Choroid plexus epithelial cell (primary cell): ENCODE results near the gene XRN2.
A peak's percentile ranks its signal among the peaks of the same experiment; 100 is the strongest.

Source experiments
- DNase-seq: peaks from one replicate; pipeline ENCODE4 v3.0.0-alpha.2; 2010; ENCODE audit warnings: low read depth
- H3K4me3 ChIP-seq: 2 replicates; pipeline ENCODE4 v1.5.1; 2011; ENCODE audit warnings: low read depth, mild to moderate bottlenecking, control low read depth, low read length, moderate library complexity
- TF ChIP-seq, protein P1 (sequence below): conservative IDR thresholded peaks from 2 replicates; pipeline ENCODE4 v1.5.1; 2011; ENCODE audit warnings: low read depth, mild to moderate bottlenecking, control low read depth, inconsistent platforms, low read length, moderate library complexity

The XRN2 gene

DNA sequence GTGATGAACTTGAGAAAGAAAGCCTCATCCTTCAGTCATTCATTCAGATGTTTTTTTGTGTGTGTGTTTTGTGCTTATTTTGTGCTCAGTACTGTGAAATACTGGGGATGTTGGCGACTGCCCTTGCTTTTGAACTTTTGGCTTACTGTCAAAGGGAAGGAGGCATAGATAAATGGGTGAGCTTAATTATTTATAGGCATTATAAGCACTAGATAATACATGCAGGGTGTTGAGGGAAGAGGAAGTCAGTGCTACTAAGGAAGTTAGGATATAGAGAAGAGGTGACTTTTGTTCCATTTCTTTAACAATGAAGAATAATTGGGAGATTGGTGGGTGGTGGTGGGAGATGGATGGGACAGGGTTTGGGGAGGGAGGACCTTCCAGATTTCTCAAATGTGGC lies 23.6 kb downstream of the XRN2 start:
- DNase-seq: no peak
- no peak overlapping the region for H3K4me3 ChIP-seq
- TF ChIP-seq, protein P1, sequence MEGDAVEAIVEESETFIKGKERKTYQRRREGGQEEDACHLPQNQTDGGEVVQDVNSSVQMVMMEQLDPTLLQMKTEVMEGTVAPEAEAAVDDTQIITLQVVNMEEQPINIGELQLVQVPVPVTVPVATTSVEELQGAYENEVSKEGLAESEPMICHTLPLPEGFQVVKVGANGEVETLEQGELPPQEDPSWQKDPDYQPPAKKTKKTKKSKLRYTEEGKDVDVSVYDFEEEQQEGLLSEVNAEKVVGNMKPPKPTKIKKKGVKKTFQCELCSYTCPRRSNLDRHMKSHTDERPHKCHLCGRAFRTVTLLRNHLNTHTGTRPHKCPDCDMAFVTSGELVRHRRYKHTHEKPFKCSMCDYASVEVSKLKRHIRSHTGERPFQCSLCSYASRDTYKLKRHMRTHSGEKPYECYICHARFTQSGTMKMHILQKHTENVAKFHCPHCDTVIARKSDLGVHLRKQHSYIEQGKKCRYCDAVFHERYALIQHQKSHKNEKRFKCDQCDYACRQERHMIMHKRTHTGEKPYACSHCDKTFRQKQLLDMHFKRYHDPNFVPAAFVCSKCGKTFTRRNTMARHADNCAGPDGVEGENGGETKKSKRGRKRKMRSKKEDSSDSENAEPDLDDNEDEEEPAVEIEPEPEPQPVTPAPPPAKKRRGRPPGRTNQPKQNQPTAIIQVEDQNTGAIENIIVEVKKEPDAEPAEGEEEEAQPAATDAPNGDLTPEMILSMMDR: no peak

DNA sequence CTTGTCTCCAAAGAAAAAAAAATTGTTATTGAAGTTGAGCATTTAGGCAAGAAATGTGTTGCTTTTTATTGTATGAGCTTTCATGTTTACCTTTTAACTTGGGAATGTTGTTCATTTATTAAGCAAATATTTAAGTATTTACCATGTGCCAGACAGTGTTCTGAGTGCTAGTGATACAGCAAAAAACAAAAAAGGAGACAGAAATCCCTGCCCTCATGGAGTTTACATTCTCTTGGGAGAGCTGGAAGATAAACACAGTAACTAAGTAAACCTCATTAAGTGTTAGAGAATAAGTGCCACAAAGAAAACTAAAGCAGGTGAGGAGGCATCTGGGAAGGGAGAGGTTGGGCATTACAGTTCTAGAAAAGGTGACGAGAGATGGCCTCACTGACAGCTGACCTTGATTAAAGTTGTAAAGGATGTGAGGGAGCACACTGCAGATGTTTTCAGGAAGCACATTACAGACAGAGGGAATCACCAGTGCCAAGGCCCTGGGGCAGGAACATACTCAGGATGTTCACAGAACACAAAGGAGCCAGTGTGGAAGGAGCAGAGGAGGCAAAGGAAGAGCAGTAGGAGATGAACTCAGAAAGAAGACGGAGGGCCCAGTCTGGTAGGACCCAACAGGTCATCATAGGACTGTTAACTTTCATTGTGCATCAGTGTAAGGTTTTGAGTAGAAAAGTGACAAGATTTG lies 33.5 kb downstream of the XRN2 start:
- no peak for DNase-seq
- no peak overlapping the region for H3K4me3 ChIP-seq
- TF ChIP-seq, protein P1: no peak

DNA sequence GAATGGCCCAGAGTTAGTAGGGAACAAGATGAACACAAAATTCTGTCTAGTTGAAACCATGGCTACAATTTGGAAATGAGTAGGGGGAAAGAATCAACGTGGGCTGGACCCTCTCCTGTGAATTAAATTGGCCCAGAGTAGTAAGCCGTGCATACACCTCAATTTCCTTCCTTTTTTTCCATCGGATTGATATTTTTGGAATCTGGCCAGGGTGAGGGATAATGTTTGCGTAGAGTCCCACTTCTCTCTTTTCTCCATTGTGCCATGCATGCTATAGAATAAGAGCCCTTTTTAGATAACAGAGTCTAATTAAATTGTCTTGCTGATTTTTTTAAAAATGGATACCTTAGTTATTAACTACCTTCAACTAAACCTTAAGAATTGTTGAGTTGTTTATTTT lies 35.2 kb downstream of the XRN2 start:
- H3K4me3 ChIP-seq: no peak overlapping the region
- TF ChIP-seq, protein P1: no peak
- no peak for DNase-seq

DNA sequence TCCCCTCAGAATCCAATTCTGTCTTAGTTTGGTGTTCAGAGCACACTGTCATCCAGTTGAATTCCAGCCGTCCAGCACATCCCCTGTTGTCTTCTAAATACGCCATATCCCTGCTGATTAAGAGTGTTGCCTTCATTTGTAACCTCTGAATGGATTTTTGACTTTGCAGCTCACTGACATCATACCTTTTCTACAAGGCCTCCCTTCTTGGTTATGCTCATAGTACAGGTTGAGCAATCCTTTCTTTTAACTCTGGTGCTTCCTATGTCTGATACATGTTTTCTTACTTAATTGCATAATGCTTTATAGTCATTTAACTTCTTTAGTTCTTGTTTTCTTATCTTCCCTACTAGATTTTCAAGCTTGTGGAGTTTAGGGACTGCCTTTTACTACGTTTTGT lies 36.4 kb downstream of the XRN2 start:
- DNase-seq: peak; percentile 53
- no peak overlapping the region for H3K4me3 ChIP-seq
- TF ChIP-seq, protein P1: no peak

DNA sequence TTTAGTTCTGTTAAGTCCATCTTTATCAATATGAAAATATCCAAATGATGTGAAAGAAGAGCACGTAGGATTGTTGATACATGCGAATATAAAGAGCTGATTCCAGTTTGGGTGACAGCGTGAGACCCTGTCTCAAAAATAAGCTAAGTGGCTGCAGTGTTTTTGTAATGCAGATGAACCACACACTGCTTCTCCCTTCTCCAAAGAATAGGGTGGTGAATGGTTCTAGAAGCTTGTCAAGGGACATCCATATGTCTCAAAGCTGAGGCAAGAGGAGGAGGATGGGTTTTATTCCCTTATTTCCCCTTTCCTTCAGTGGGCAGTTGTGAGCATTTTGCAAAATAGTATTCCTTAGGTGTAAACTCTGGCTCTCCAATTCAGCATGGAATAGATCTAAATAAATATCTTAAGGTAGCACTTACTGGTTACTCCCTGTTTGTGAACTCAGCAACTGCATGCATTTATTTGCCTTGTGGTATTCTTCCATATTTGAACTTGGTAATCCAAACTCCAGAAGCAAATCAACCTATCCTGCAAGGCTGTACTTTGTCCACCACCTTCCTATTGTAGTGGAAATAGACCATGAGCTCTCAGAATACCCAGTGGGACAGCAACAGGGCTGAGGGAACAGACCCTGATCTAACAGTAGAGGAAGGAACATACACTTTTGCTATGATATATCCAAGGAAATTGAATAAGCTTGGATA lies 38.0 kb downstream of the XRN2 start:
- no peak for DNase-seq
- no peak overlapping the region for H3K4me3 ChIP-seq
- TF ChIP-seq, protein P1: no peak

DNA sequence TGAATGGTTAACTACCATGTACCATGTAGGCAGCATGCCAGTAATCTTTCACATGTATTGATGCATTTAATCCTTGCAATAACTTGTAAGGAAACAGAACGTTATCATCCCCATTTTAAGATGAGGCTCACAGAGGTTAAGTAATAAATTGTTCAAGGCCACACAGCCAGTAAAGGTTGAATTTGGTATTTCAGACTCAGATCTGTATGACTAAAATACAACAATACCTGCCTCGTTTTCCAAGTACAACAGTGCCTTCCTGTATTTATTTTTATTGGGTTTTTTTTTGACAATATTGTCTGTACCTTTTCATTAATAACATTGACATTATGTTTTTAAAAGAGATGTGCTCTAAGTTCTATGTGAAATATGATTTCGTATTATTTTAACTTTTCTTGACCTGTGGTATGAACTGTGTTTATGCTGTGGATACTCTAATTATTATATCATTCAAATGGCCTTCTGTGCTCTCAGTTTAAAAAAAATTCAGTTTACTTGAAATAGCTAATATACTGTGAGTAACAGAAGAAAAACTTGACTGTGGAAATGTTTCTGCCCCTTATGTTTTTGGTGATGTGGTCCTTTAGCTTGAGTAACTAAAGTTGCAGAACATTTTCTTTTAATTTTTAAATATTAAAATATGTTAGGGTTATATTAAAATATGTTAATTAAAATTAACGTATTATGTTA lies 39.7 kb downstream of the XRN2 start:
- peak; percentile 42 for DNase-seq
- H3K4me3 ChIP-seq: no peak overlapping the region
- TF ChIP-seq, protein P1: no peak
